ENCODE measurements around the gene ACVR2B.

Gene ACVR2B

GRCh38 chr3:38455639-38456430 is 2.1 kb downstream of the ACVR2B start:
- H2AK5ac ChIP-seq (ENCODE audit: low read depth, low read length), result peak overlapping the region; percentile 72
- DNase-seq (ENCODE audit: low spot score), result no peak
- H3K23ac ChIP-seq (ENCODE audit: low read depth, low read length, poor library complexity), result no peak overlapping the region
- no peak overlapping the region for H3K4ac ChIP-seq (ENCODE audit: low read length)
- peak overlapping the region; percentile 76 to 100 for H3K4me3 ChIP-seq (ENCODE audit: low read length in 2 of 2)
- peak overlapping the region; percentile 83 for H3K9ac ChIP-seq (ENCODE audit: low read depth, low read length, poor library complexity)
- H3K36me3 ChIP-seq (replicated peaks in 1 of 2; ENCODE audit: control insufficient read depth in 2 of 2, insufficient read depth in 2 of 2, low read length in 2 of 2), result peaks cover 0 to 29% of the 10 kb centered on the region in 2 donors
- H2BK12ac ChIP-seq (ENCODE audit: low read length), result no peak overlapping the region
- peak overlapping the region; percentile 84 for H3K4me2 ChIP-seq (ENCODE audit: insufficient read depth, low read length, poor library complexity, severe bottlenecking)
- H2BK120ac ChIP-seq (ENCODE audit: low read depth, low read length), result no peak overlapping the region
- H4K8ac ChIP-seq (ENCODE audit: low read depth, low read length), result no peak overlapping the region
- H3K18ac ChIP-seq (ENCODE audit: low read length), result peak overlapping the region; percentile 90
- peak overlapping the region; percentile 75 for H2BK5ac ChIP-seq (ENCODE audit: low read length)
- H3K27me3 ChIP-seq (ENCODE audit: control insufficient read depth in 3 of 3, insufficient read depth in 3 of 3, low read depth in 1 of 3, low read length in 3 of 3), result no peaks in the 10 kb centered on the region
- H3K4me1 ChIP-seq (ENCODE audit: control insufficient read depth in 2 of 2, insufficient read depth in 1 of 2, low read depth in 1 of 2, low read length in 2 of 2), result peaks cover 11 to 26% of the 10 kb centered on the region in 2 donors
- no CpG with 5 or more reads among the region's 15 CpGs for WGBS, 2 donors (ENCODE audit: extremely low coverage in 2 of 2, insufficient read length in 2 of 2, insufficient replicate concordance in 1 of 2)
- H2BK15ac ChIP-seq (ENCODE audit: low read length), result no peak overlapping the region
- peak overlapping the region; percentile 91 for H3K27ac ChIP-seq (replicated peaks; ENCODE audit: low read length)
- H3K14ac ChIP-seq (ENCODE audit: low read length), result peak overlapping the region; percentile 12
- H4K91ac ChIP-seq (ENCODE audit: low read depth, low read length, poor library complexity), result no peak overlapping the region
- H2AFZ ChIP-seq (ENCODE audit: low read length), result peak overlapping the region; percentile 90
- peaks cover 18% of the 10 kb centered on the region for H3K79me1 ChIP-seq (ENCODE audit: low read depth, low read length)
- H3K9me3 ChIP-seq (replicated peaks in 1 of 2; ENCODE audit: control insufficient read depth in 2 of 2, insufficient read depth in 1 of 2, low read depth in 1 of 2, low read length in 2 of 2), result peaks cover under 1 to 2% of the 10 kb centered on the region in 2 donors

DNA sequence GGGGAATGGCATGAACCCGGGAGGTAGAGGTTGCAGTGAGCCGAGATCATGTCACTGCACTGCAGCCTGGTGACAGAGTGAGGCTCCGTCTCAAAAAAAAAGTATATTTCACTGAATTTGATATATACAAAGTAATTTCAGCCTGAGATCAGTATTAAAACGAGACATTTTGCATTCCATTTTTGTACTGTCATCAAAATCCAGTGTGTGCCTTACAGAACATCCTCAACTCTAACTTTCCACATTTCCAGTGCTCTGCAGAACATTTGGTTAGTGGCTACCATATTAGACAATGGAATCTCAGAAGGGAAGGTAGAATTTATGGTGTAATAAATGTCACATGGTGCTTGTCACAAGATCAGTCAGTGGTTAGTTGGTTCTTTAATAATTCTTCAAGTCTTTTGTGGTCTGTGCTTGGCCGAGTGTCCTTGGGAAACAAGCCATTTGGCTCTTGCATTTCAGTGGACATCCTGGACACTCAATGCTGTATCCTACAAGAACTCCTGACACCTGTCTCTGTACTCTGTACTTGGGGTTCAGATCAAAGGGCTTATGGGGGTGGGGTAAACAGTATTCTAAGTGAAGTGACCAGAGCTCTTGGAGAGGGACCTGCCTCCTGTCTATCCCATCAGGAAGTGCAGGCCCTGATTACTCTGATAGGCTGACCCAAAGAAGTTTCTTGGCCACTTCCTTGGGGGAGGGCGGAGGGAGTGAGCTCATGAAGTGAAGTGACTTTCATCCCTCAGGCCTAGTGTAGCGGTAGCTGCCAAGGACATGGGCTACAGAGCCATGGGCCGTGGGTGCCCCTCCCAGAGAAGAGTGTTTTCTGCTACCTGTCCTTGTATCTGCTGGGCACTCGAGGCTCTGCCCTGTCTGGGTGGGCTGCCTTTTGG is 3.7 kb downstream of the ACVR2B start:
- Histone ChIP-seq H3K4me3 (ENCODE audit: low read length in 2 of 2) (no peak overlapping the region), H3K27ac (replicated peaks; ENCODE audit: low read length) (no peak overlapping the region), H3K4ac (ENCODE audit: low read length) (no peak overlapping the region), H4K91ac (ENCODE audit: low read depth, low read length, poor library complexity) (no peak overlapping the region), H3K23ac (ENCODE audit: low read depth, low read length, poor library complexity) (no peak overlapping the region), H2BK5ac (ENCODE audit: low read length) (no peak overlapping the region), H3K27me3 (ENCODE audit: control insufficient read depth in 3 of 3, insufficient read depth in 3 of 3, low read depth in 1 of 3, low read length in 3 of 3) (no peaks in the 10 kb centered on the region), H3K36me3 (replicated peaks in 1 of 2; ENCODE audit: control insufficient read depth in 2 of 2, insufficient read depth in 2 of 2, low read length in 2 of 2) (peaks cover 2 to 31% of the 10 kb centered on the region in 2 donors), H3K9ac (ENCODE audit: low read depth, low read length, poor library complexity) (no peak overlapping the region), H3K79me1 (ENCODE audit: low read depth, low read length) (peaks cover 21% of the 10 kb centered on the region), H3K4me1 (ENCODE audit: control insufficient read depth in 2 of 2, insufficient read depth in 1 of 2, low read depth in 1 of 2, low read length in 2 of 2) (peaks cover 11 to 30% of the 10 kb centered on the region in 2 donors), H3K18ac (ENCODE audit: low read length) (no peak overlapping the region), H2BK12ac (ENCODE audit: low read length) (no peak overlapping the region), H3K4me2 (ENCODE audit: insufficient read depth, low read length, poor library complexity, severe bottlenecking) (no peak overlapping the region), H3K9me3 (replicated peaks in 1 of 2; ENCODE audit: control insufficient read depth in 2 of 2, insufficient read depth in 1 of 2, low read depth in 1 of 2, low read length in 2 of 2) (peaks cover 2% of the 10 kb centered on the region in 2 donors), H2AFZ (ENCODE audit: low read length) (no peak overlapping the region), H3K14ac (ENCODE audit: low read length) (no peak overlapping the region), H2BK15ac (ENCODE audit: low read length) (no peak overlapping the region), H4K8ac (ENCODE audit: low read depth, low read length) (no peak overlapping the region), H2BK120ac (ENCODE audit: low read depth, low read length) (no peak overlapping the region), H2AK5ac (ENCODE audit: low read depth, low read length) (no peak overlapping the region)
- no peak for DNase-seq (ENCODE audit: low spot score)
- WGBS, 2 donors (ENCODE audit: extremely low coverage in 2 of 2, insufficient read length in 2 of 2, insufficient replicate concordance in 1 of 2), result no CpG with 5 or more reads among the region's 9 CpGs

DNA sequence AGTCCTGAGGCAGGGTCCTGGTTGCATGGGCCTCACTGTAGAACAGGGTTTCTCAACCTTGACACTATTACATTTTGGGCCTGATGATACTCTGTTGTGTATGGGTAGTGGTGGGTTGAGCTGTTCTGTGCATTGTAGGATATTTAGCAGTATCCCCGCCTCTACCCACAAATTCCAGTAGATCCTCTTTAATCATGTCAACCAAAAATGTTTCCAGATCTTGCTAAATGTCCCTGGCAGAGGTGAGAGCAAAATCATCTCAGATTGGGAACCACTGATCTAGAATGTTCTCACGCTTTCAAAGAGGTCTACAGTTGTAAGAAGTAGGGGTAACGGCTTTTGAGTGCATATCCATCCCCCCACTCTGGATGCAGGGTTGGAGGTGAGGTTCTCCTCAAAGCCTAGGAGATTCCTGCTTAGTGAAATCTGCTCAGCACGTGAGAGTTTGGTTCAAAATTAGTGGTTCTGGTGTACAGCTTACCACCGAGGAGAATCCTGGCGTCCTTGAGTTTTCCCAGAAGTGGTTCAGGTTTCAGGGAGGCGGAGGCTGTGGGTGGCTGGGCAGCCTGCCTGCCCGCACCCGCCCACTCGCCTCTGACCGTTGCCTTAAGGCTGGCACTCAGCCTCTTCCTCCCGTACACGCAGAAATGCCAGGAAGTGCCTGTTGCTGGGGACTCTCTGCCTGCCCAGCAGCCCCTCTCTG is 5.3 kb downstream of the ACVR2B start:
- Histone ChIP-seq H2BK15ac (ENCODE audit: low read length) (no peak overlapping the region), H3K27ac (replicated peaks; ENCODE audit: low read length) (no peak overlapping the region)
- no peak for DNase-seq (ENCODE audit: low spot score)

More for the DNA sequence above, 5.3 kb downstream of the ACVR2B start:
- peaks cover 4 to 38% of the 10 kb centered on the region in 2 donors for H3K36me3 ChIP-seq (replicated peaks in 1 of 2; ENCODE audit: control insufficient read depth in 2 of 2, insufficient read depth in 2 of 2, low read length in 2 of 2)
- H3K14ac ChIP-seq (ENCODE audit: low read length), result peak overlapping the region; percentile 76
- peak overlapping the region; percentile 57 for H3K18ac ChIP-seq (ENCODE audit: low read length)
- H3K4me2 ChIP-seq (ENCODE audit: insufficient read depth, low read length, poor library complexity, severe bottlenecking), result no peak overlapping the region
- peaks cover 8 to 24% of the 10 kb centered on the region in 2 donors for H3K4me1 ChIP-seq (ENCODE audit: control insufficient read depth in 2 of 2, insufficient read depth in 1 of 2, low read depth in 1 of 2, low read length in 2 of 2)
- no peaks in the 10 kb centered on the region for H3K27me3 ChIP-seq (ENCODE audit: control insufficient read depth in 3 of 3, insufficient read depth in 3 of 3, low read depth in 1 of 3, low read length in 3 of 3)
- H2BK12ac ChIP-seq (ENCODE audit: low read length), result no peak overlapping the region
- no peak overlapping the region for H2BK120ac ChIP-seq (ENCODE audit: low read depth, low read length)
- H3K23ac ChIP-seq (ENCODE audit: low read depth, low read length, poor library complexity), result peak overlapping the region; percentile 27
- H3K4me3 ChIP-seq (ENCODE audit: low read length in 2 of 2), result no peak overlapping the region
- peaks cover 2 to 11% of the 10 kb centered on the region in 2 donors for H3K9me3 ChIP-seq (replicated peaks in 1 of 2; ENCODE audit: control insufficient read depth in 2 of 2, insufficient read depth in 1 of 2, low read depth in 1 of 2, low read length in 2 of 2)
- peaks cover 25% of the 10 kb centered on the region for H3K79me1 ChIP-seq (ENCODE audit: low read depth, low read length)
- WGBS, 2 donors (ENCODE audit: extremely low coverage in 2 of 2, insufficient read length in 2 of 2, insufficient replicate concordance in 1 of 2), result no CpG with 5 or more reads among the region's 13 CpGs
- no peak overlapping the region for H4K8ac ChIP-seq (ENCODE audit: low read depth, low read length)
- H3K9ac ChIP-seq (ENCODE audit: low read depth, low read length, poor library complexity), result no peak overlapping the region
- H3K4ac ChIP-seq (ENCODE audit: low read length), result no peak overlapping the region
- no peak overlapping the region for H4K91ac ChIP-seq (ENCODE audit: low read depth, low read length, poor library complexity)
- no peak overlapping the region for H2BK5ac ChIP-seq (ENCODE audit: low read length)
- H2AK5ac ChIP-seq (ENCODE audit: low read depth, low read length), result no peak overlapping the region
- no peak overlapping the region for H2AFZ ChIP-seq (ENCODE audit: low read length)

Data from neuronal stem cell (in vitro differentiated cells).